AG09319 (cell line): ENCODE results near the gene HMGCR.

Experiments
- DNase-seq: peaks from one replicate; pipeline ENCODE4 v3.0.0-alpha.2; 2010; ENCODE audit warnings: low read depth; ENCODE audit errors: extremely low read depth
- TF ChIP-seq, protein P1 (sequence below): IDR thresholded peaks from 2 replicates; pipeline ENCODE4 v1.5.1; 2011; ENCODE audit warnings: low read depth, mild to moderate bottlenecking, inconsistent platforms, low read length, moderate library complexity

The HMGCR gene

DNA sequence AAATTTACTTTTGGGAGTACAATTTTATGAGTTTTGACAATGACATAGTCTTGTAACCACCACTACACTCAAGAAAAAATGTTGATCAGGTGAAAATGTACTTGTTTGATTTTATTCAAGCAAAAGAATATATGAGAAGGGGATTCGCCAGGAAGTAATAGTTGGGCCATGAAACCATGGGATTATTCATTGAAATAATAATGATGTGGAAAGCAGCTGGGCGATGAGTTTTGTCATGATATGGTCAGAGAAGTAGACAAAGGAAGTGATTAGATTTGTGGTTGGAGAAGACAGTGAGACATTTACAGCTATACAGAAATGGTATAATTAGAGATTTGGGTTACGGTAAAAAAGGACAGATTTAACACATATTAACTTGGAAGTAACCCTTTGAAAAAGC, 11.2 kb downstream of the HMGCR start:
- no peak for DNase-seq
- TF ChIP-seq, protein P1, sequence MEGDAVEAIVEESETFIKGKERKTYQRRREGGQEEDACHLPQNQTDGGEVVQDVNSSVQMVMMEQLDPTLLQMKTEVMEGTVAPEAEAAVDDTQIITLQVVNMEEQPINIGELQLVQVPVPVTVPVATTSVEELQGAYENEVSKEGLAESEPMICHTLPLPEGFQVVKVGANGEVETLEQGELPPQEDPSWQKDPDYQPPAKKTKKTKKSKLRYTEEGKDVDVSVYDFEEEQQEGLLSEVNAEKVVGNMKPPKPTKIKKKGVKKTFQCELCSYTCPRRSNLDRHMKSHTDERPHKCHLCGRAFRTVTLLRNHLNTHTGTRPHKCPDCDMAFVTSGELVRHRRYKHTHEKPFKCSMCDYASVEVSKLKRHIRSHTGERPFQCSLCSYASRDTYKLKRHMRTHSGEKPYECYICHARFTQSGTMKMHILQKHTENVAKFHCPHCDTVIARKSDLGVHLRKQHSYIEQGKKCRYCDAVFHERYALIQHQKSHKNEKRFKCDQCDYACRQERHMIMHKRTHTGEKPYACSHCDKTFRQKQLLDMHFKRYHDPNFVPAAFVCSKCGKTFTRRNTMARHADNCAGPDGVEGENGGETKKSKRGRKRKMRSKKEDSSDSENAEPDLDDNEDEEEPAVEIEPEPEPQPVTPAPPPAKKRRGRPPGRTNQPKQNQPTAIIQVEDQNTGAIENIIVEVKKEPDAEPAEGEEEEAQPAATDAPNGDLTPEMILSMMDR: no peak

DNA sequence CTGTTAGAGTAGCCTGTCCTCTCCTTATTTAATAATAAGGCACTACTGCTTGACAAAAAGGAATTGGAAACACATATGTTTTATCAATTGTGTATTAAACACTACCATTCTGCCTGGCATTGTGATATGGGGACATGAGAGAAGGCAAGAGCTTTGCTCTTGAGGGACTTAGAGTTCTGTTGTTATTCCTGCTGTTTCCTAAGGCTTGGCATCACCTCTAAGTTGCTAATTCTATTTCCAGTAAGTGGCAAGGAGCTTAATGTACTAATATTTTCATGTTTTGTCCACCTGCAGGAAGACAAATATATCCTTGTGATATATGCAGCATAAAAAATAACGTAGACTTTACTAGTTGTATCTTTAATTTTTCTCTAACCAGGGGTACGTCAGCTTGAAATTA, 12.6 kb downstream of the HMGCR start:
- DNase-seq: no peak
- TF ChIP-seq, protein P1: no peak

DNA sequence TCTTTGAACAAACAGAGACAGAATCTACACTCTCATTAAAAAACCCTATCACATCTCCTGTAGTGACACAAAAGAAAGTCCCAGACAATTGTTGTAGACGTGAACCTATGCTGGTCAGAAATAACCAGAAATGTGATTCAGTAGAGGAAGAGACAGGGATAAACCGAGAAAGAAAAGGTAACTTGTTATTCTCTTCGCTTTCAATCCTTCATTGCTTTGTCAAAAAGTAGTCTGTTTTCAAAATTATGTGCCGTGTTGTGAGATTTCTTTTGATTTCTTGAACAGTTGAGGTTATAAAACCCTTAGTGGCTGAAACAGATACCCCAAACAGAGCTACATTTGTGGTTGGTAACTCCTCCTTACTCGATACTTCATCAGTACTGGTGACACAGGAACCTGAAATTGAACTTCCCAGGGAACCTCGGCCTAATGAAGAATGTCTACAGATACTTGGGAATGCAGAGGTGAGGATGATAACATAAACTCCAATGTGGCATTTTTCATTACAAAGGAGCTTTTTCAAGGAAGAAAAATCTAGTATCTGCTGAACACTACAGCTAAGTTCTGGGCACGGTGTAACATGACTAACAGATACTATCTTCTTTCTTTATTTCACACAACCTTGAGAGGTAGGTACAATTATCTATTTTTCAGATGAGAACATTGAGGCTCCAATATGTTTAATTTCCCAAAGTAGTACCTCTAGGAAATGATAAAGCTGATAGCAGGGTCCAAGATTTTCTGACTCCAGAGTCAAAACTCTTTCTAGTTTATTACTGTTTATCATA, 14.3 kb downstream of the HMGCR start:
- DNase-seq: no peak
- TF ChIP-seq, protein P1: no peak

DNA sequence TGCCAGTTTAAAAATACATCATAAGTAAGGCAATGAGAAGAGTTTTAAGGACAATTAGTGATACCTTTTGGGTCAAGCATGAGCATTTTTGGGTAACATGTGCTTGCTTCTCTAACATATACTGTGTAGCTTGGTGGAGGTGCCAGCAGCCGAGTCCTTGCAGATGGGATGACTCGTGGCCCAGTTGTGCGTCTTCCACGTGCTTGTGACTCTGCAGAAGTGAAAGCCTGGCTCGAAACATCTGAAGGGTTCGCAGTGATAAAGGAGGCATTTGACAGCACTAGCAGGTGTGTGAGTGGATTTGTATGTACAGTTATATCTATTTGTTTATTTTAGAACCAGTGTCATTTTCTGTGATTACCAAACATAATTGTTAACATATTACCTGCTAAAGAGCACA, 18.2 kb downstream of the HMGCR start:
- no peak for DNase-seq
- TF ChIP-seq, protein P1: no peak

DNA sequence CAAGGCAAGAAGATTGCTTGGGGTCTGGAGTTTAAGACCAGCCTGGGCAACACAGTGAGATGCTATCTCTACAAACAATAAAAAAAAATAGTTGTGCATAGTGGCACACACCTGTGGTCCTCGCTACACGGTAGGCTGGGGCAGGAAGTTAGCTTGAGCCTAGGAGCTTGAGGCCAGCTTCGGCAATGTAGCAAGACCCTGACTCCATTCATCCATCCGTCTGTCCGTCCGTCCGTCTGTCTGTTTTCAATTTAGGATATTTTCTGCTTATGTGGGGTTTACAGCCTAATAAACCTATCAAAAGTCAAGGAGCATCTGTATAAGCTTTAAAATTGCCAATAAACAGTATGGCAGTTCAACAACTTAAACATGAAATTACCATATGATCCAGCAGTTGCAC, 19.7 kb downstream of the HMGCR start:
- TF ChIP-seq, protein P1: no peak
- no peak for DNase-seq

DNA sequence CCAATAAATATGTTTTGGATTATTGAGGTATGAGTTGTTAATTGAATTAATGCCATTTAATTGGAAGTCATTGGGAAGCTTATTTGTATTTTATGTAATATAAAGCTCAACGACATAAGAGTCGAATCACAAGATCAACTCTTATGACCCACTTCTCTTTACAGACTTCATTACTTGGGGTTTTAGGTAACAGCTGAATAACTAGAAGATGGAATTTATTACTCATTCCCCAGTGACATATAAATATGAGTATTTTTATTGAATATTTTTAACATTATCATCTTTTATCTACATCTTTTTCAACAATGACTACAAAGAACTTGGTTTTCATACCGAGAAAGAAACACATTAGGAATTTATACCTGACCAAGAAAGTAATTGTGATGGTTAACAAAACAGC, 21.1 kb downstream of the HMGCR start:
- TF ChIP-seq, protein P1: no peak
- DNase-seq: no peak

GRCh38 chr5:75361310-75361709, 24.3 kb downstream of the HMGCR start:
- TF ChIP-seq, protein P1: no peak
- DNase-seq: no peak
